Lower leg skin (tissue), 3 donors: Measurements from ENCODE around the gene MEI1.

Experiments used
- POLR2A ChIP-seq, 2 donors: fragments of 450-650 bp; IDR thresholded peaks; one replicate each; pipeline ENCODE4 v1.6.1; 2016 to 2017; ENCODE audit warnings: antibody characterized with exemption in 2 of 2, mild to moderate bottlenecking in 1 of 2, moderate library complexity in 1 of 2
- TF ChIP-seq, protein P1 (sequence below), 3 donors: fragments of 450-650 bp; IDR thresholded peaks; one replicate each; pipeline ENCODE4 v1.5.1; 2016; ENCODE audit warnings: antibody characterized with exemption in 3 of 3, mild to moderate bottlenecking in 3 of 3, moderate library complexity in 2 of 3

GRCh38 chr22:41813726-41814410 lies 114.6 kb downstream of the MEI1 start:
- TF ChIP-seq, protein P1, sequence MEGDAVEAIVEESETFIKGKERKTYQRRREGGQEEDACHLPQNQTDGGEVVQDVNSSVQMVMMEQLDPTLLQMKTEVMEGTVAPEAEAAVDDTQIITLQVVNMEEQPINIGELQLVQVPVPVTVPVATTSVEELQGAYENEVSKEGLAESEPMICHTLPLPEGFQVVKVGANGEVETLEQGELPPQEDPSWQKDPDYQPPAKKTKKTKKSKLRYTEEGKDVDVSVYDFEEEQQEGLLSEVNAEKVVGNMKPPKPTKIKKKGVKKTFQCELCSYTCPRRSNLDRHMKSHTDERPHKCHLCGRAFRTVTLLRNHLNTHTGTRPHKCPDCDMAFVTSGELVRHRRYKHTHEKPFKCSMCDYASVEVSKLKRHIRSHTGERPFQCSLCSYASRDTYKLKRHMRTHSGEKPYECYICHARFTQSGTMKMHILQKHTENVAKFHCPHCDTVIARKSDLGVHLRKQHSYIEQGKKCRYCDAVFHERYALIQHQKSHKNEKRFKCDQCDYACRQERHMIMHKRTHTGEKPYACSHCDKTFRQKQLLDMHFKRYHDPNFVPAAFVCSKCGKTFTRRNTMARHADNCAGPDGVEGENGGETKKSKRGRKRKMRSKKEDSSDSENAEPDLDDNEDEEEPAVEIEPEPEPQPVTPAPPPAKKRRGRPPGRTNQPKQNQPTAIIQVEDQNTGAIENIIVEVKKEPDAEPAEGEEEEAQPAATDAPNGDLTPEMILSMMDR (IDR thresholded peaks at IDR 0.05), result no peak
- TF ChIP-seq POLR2A (IDR thresholded peaks at IDR 0.05), result no peak
